K562 (cell line): Measurements from ENCODE around the gene HJV. TPM values are rescaled to one million over a fixed set of nuclear protein-coding genes. Genes with fewer than 3 reads are reported as not detected.

Source experiments
- ADNP ChIP-seq: fragments of 200-800 bp; sonication (Bioruptor generic); IDR thresholded peaks from 2 replicates; pipeline ENCODE4 v1.6.1; 2016; ENCODE audit warnings: missing genetic modification characterization, missing compliant biosample characterization
- ARID3A ChIP-seq: IDR thresholded peaks from 2 replicates; pipeline ENCODE4 v1.6.1; 2012; ENCODE audit warnings: low read depth, low read length, improper control_type of control experiment, borderline replicate concordance
- CBFA2T2 ChIP-seq: fragments of 450-650 bp; conservative IDR thresholded peaks from 2 replicates; pipeline ENCODE4 v1.6.1; 2017; ENCODE audit warnings: mild to moderate bottlenecking
- CHD4 ChIP-seq: fragments of 200-600 bp; sonication (generic); IDR thresholded peaks from 3 replicates; pipeline ENCODE4 v1.6.1; 2012; ENCODE audit warnings: low read depth, mild to moderate bottlenecking, mixed read lengths, low read length, inconsistent platforms; ENCODE audit not compliant: insufficient read depth, insufficient replicate concordance, poor library complexity, severe bottlenecking
- E4F1 ChIP-seq: fragments of 250-450 bp; sonication (Bioruptor Pico); IDR thresholded peaks from 2 replicates; pipeline ENCODE4 v1.5.0; 2021; ENCODE audit warnings: mild to moderate bottlenecking, borderline replicate concordance
- HDAC3 ChIP-seq: fragments of 450-650 bp; IDR thresholded peaks from 2 replicates; pipeline ENCODE4 v1.6.1; 2018; ENCODE audit warnings: borderline replicate concordance, mild to moderate bottlenecking, moderate library complexity; ENCODE audit not compliant: partially characterized antibody
- HNRNPK ChIP-seq: fragments of 200-400 bp; formaldehyde crosslinking; IDR thresholded peaks from one replicate; pipeline ENCODE4 v1.6.1; 2018; ENCODE audit warnings: mild to moderate bottlenecking, low read depth, low read length; ENCODE audit not compliant: poor library complexity, severe bottlenecking
- LEF1 ChIP-seq: fragments of 450-650 bp; IDR thresholded peaks from 2 replicates; pipeline ENCODE4 v1.6.1; 2016; ENCODE audit warnings: mild to moderate bottlenecking
- NCOR1 ChIP-seq: fragments of 450-650 bp; IDR thresholded peaks from 2 replicates; pipeline ENCODE4 v1.6.1; 2016; ENCODE audit warnings: mild to moderate bottlenecking, moderate library complexity
- PCBP2 ChIP-seq: fragments of 200-400 bp; formaldehyde crosslinking; IDR thresholded peaks from 2 replicates; pipeline ENCODE4 v1.6.1; 2018; ENCODE audit warnings: low read length, low read depth, mild to moderate bottlenecking, moderate library complexity; ENCODE audit not compliant: poor library complexity, severe bottlenecking
- SMARCE1 ChIP-seq: fragments of 450-650 bp; IDR thresholded peaks from 2 replicates; pipeline ENCODE4 v1.7.1; 2016; ENCODE audit warnings: mild to moderate bottlenecking
- STAT5A ChIP-seq: IDR thresholded peaks from 2 replicates; pipeline ENCODE4 v1.6.1; 2012; ENCODE audit warnings: low read length, inconsistent platforms, borderline replicate concordance
- TBL1XR1 ChIP-seq, 2 experiments: IDR thresholded peaks; 2 replicates each; pipeline ENCODE4 v1.6.1; 2012; ENCODE audit warnings: improper control_type of control experiment in 2 of 2, low read length in 2 of 2, mild to moderate bottlenecking in 1 of 2
- UBTF ChIP-seq, 2 experiments: IDR thresholded peaks; 2 replicates each; pipeline ENCODE4 v1.6.1; 2012; ENCODE audit warnings: improper control_type of control experiment in 2 of 2, low read depth in 2 of 2, low read length in 2 of 2, borderline replicate concordance in 1 of 2
- ZNF143 ChIP-seq: sonication (generic); formaldehyde crosslinking; IDR thresholded peaks from 2 replicates; pipeline ENCODE4 v1.9.0; 2022; ENCODE audit warnings: mild to moderate bottlenecking, missing genetic modification reagents
- ZNF23 ChIP-seq: fragments of 250-450 bp; sonication (Bioruptor Pico); IDR thresholded peaks from 2 replicates; pipeline ENCODE4 v1.4.0; 2020; ENCODE audit warnings: mild to moderate bottlenecking
- ZNF274 ChIP-seq: IDR thresholded peaks from 2 replicates; pipeline ENCODE4 v1.6.1; 2011; ENCODE audit warnings: low read depth, mild to moderate bottlenecking, low read length, moderate library complexity, borderline replicate concordance
- polyA plus RNA-seq, 8 experiments: library from polyadenylated mRNA; depleted of rRNA in 4 of 8; stranded (reverse) in 5 of 8; unstranded in 3 of 8; fragments of >200 nt; fragmentation: Nextera tagmentation in 2 of 8; fragmentation: Illumina TruSeq in 1 of 8; extraction: Ambion mirVana in 2 of 8; extraction: Trizol in 1 of 8; gene quantifications; 2 replicates each; pipeline versions ENCODE4 v1.2.1 to v1.2.3, GENCODE V29; 2011 to 2014; ENCODE audit warnings: inconsistent platforms in 1 of 8, missing spikeins in 1 of 8
- total RNA-seq, 7 experiments: library from RNA; depleted of rRNA in 6 of 7; stranded (reverse); fragments of >200 nt in 6 of 7; fragmentation: Illumina TruSeq in 2 of 7; extraction: Trizol in 2 of 7; gene quantifications; 2 replicates each; pipeline versions ENCODE4 v1.2.1 to v1.2.3, GENCODE V29; 2011 to 2021; ENCODE audit warnings: low replicate concordance in 1 of 7

The HJV gene
- total and polyA plus RNA-seq, 9 of the 15 experiments (the other 6 are each of a cell fraction or from before 2014, with no cell fraction given): 1.0 to 6.6 (median 2.4) TPM

GRCh38 chr1:146021622-146022402 lies at the start of gene HJV (continued):
- TF ChIP-seq NCOR1 (peak; percentile 82), LEF1 (peak; percentile 63; the same call in 1 of the 2 replicates), ZNF274 (no peak), ZNF143 (CRISPR knock-in tag) (no peak), HNRNPK (peak; percentile 87), PCBP2 (peak; percentile 63), ADNP (tag) (peak; percentile 59; the same call in 1 of the 2 replicates), TBL1XR1 (IDR thresholded peaks at IDR 0.05; ENCODE audit: low read length in 2 of 2) (peak in 1 of 2 experiments; percentile 60; a peak in 2 of 4 replicates), HDAC3 (peak; percentile 75), CBFA2T2 (0 out of 2 replicates have a peak, but pooled peaks have one; percentile 17), SMARCE1 (0 out of 2 replicates have a peak, but pooled peaks have one; percentile 10), ZNF23 (no peak), CHD4 (peak; percentile 98), STAT5A (peak; percentile 70; the same call in 1 of the 2 replicates), UBTF (IDR thresholded peaks at IDR 0.05; ENCODE audit: borderline replicate concordance in 1 of 2, low read depth in 2 of 2, low read length in 2 of 2) (0 out of 4 replicates have a peak, but pooled peaks of 1 of the 2 experiments have one; percentile 71), E4F1 (CRISPR knock-in tag) (no peak), ARID3A (peak; percentile 20)
